Esophagus muscularis mucosa (tissue), 4 donors: ENCODE measurements around the gene XXYLT1.

ENCODE experiments used
- CTCF ChIP-seq, 3 experiments: fragments of 200-600 bp in 2 of 3; fragments of 450-650 bp in 1 of 3; sonication (generic) in 2 of 3; IDR thresholded peaks; one replicate each; pipeline ENCODE4 v1.5.1; 2017 to 2019; ENCODE audit warnings: antibody characterized with exemption in 3 of 3, mild to moderate bottlenecking in 2 of 3, moderate library complexity in 1 of 3
- EP300 ChIP-seq: sonication (generic); formaldehyde crosslinking; IDR thresholded peaks from one replicate; pipeline ENCODE4 v1.6.1; 2017; ENCODE audit warnings: antibody characterized with exemption
- POLR2A ChIP-seq: fragments of 450-650 bp; IDR thresholded peaks from one replicate; pipeline ENCODE4 v1.6.1; 2017; ENCODE audit warnings: antibody characterized with exemption, moderate library complexity, mild to moderate bottlenecking, low read depth

DNA sequence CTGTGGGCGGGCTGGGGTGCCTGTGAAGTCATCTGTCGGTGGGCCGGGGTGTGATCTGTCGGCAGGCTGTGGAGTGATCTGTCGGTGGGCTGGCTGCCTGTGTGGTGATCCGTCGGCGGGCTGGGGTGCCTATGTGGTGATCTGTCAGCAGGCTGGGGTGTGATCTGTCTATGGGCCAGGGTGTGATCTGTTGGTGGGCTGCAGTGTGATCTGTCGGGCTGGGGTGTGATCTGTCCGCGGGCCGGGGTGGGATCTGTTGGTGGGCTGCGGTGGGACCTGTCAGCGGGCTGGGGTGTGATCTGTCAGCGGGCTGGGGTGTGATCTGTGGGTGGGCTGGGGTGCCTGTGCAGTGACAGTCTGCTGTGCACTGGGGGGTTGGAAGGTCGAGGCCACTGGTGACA, 204.5 kb downstream of the XXYLT1 start:
- TF ChIP-seq CTCF (IDR thresholded peaks at IDR 0.05) (no peak), POLR2A (no peak), EP300 (no peak)
